HG03045 (cell line): ENCODE data around the gene ACOT11.

Experiments used
- ATAC-seq: cut with Tn5 transposase; IDR thresholded peaks from one replicate; pipeline ENCODE4 v1.9.1; 2021; ENCODE audit warnings: mild to moderate bottlenecking, moderate library complexity; ENCODE audit not compliant: unreplicated experiment

ACOT11 gene

GRCh38 chr1:54559771-54560231 lies 11.8 kb downstream of the ACOT11 start:
- ATAC-seq, result no peak

- no peak for ATAC-seq
These were observed 16.5 kb downstream of the ACOT11 start for GRCh38 chr1:54564312-54565112.

- no peak for ATAC-seq
These were observed 17.1 kb downstream of the ACOT11 start for GRCh38 chr1:54565113-54565501.

GRCh38 chr1:54566438-54567141 lies 18.6 kb downstream of the ACOT11 start:
- no peak for ATAC-seq

- no peak for ATAC-seq
These were observed 19.9 kb downstream of the ACOT11 start for GRCh38 chr1:54567961-54568360.

- ATAC-seq, result no peak
These were observed 21.3 kb downstream of the ACOT11 start for GRCh38 chr1:54569339-54569738.

- ATAC-seq, result no peak
These were observed 22.1 kb downstream of the ACOT11 start for GRCh38 chr1:54570161-54570560.

- no peak for ATAC-seq
These were observed 23.3 kb downstream of the ACOT11 start for GRCh38 chr1:54571326-54571725.

- no peak for ATAC-seq
These were observed 23.9 kb downstream of the ACOT11 start for GRCh38 chr1:54571803-54572541.

- ATAC-seq, result no peak
These were observed 24.5 kb downstream of the ACOT11 start for GRCh38 chr1:54572542-54572850.

- no peak for ATAC-seq
These were observed 26.2 kb downstream of the ACOT11 start for GRCh38 chr1:54574158-54574778.

- no peak for ATAC-seq
These were observed 27.1 kb downstream of the ACOT11 start for GRCh38 chr1:54575161-54575560.

- no peak for ATAC-seq
These were observed 27.7 kb downstream of the ACOT11 start for GRCh38 chr1:54575605-54576290.

GRCh38 chr1:54577612-54578011 lies 29.6 kb downstream of the ACOT11 start:
- ATAC-seq, result no peak

GRCh38 chr1:54579337-54579781 lies 31.3 kb downstream of the ACOT11 start:
- ATAC-seq, result no peak

- no peak for ATAC-seq
These were observed 33.0 kb downstream of the ACOT11 start for GRCh38 chr1:54580856-54581550.

- no peak for ATAC-seq
These were observed 33.6 kb downstream of the ACOT11 start for GRCh38 chr1:54581621-54582035.

- ATAC-seq, result no peak
These were observed 34.7 kb downstream of the ACOT11 start for GRCh38 chr1:54582566-54583306.

GRCh38 chr1:54583307-54583686 lies 35.3 kb downstream of the ACOT11 start:
- ATAC-seq, result no peak
